ENCODE measurements around the gene SAG.

DNA sequence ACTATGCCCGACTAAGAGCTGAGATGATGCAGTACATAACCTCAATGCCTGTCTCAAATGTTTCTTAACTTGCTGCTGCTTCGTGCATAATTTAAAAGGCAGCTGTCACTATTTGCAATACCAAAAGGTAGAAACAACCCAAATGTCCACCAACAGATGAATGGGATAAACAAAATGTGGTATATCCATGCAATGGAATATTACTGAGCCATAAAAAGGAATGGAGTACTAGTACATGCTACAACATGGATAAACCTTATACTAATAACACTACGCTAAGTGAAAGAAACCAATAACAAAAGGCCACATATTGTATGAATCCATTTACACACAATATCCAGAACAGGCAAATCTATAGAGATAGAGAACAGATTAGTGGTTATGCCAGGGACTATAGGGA, 33.7 kb downstream of the SAG start:
- TF ChIP-seq, protein P1, sequence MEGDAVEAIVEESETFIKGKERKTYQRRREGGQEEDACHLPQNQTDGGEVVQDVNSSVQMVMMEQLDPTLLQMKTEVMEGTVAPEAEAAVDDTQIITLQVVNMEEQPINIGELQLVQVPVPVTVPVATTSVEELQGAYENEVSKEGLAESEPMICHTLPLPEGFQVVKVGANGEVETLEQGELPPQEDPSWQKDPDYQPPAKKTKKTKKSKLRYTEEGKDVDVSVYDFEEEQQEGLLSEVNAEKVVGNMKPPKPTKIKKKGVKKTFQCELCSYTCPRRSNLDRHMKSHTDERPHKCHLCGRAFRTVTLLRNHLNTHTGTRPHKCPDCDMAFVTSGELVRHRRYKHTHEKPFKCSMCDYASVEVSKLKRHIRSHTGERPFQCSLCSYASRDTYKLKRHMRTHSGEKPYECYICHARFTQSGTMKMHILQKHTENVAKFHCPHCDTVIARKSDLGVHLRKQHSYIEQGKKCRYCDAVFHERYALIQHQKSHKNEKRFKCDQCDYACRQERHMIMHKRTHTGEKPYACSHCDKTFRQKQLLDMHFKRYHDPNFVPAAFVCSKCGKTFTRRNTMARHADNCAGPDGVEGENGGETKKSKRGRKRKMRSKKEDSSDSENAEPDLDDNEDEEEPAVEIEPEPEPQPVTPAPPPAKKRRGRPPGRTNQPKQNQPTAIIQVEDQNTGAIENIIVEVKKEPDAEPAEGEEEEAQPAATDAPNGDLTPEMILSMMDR (IDR thresholded peaks at IDR 0.05): no peak
- no peak for TF ChIP-seq POLR2AphosphoS5 (IDR thresholded peaks at IDR 0.05)
